Measurements from ENCODE around the gene NT5C2. TPM values are rescaled to one million over a fixed set of nuclear protein-coding genes. Genes with fewer than 3 reads are reported as not detected.

The NT5C2 gene
- total and polyA plus RNA-seq, 2 donors (not counting 3 experiments of a cell fraction or from before 2014, with no cell fraction given) = 47.2 to 69.9 TPM

DNA sequence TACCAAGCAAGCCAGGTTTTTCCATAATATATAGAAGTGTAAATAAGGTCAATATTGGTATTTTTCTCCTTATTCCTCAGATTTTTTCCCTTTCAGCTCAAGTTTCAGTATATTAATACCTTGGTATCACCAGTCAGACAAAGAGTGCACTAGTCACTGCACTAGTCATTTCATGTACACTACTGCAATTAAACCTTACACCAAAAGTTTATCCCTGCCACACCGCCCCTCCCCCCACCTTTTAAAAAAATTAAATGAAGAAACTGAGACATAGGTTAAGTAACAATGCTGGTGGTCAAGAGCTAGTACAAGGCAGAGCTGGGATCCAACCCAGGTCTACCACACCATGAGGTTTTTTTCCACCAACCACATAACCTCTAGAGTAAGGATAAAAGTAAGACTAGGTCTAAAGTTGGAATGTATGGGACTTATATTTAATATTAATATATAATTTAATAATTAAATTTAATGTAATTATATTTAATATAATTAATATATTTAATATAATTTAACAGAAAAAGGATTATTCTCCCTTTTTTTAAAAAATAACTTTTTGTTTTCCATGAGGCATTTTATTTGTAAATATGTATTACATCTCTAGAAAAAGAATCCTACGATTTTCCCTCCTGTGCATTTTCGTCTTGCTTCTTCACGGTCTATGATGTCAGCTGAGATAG is 68.5 kb downstream of the NT5C2 start:
- no peak for DNase-seq (ENCODE audit: low read depth, low spot score)
- no TSS peak for BruUV-seq (replicated peaks)
- H3K36me3 ChIP-seq (ENCODE audit: control insufficient read depth in 2 of 2, extremely low read depth in 1 of 2, insufficient read depth in 2 of 2, low read length in 2 of 2) = peaks cover 3 to 6% of the 10 kb centered on the region in 2 experiments
- no peaks in the 10 kb centered on the region for H3K4me1 ChIP-seq (ENCODE audit: control insufficient read depth, extremely low read depth, insufficient read depth, low read length)
- CTCF ChIA-PET = interaction anchor here (1.0 to 6.4 kb wide), 2 partner anchors 20 to 120 kb away, joined by 3 to 40 read pairs; no protein-coding TSS in a partner anchor
- no peak overlapping the region for H3K4me2 ChIP-seq (ENCODE audit: insufficient read depth, low read length)
- H2AFZ ChIP-seq (ENCODE audit: low read depth, low read length) = no peak overlapping the region
- H4K20me1 ChIP-seq (replicated peaks; ENCODE audit: control insufficient read depth, extremely low read depth, insufficient read depth, low read length) = no peaks in the 10 kb centered on the region
- H3K27ac ChIP-seq (ENCODE audit: insufficient read depth, low read depth, low read length) = no peak overlapping the region
- no peak overlapping the region for H3K9ac ChIP-seq (replicated peaks; ENCODE audit: extremely low read depth, insufficient read depth, low read length)
- TF ChIP-seq GATA2 (IDR thresholded peaks at IDR 0.05; ENCODE audit: insufficient read depth, insufficient read length, low read depth, low read length) = no peak
- no peak overlapping the region for H3K4me3 ChIP-seq (replicated peaks in 1 of 3; ENCODE audit: insufficient read depth in 1 of 3, low read depth in 1 of 3, low read length in 3 of 3)
- dilution Hi-C loops (cut with MboI; ENCODE audit: extremely low pct_ligation_motif_present, low sequenced_read_pairs) = no loop called here
- H3K9me3 ChIP-seq (replicated peaks; ENCODE audit: control insufficient read depth, insufficient read depth, low read length) = no peaks in the 10 kb centered on the region
- FAIRE-seq = no peak
- H3K27me3 ChIP-seq (ENCODE audit: control insufficient read depth in 2 of 2, insufficient read depth in 2 of 2, low read length in 2 of 2) = no peaks in the 10 kb centered on the region
- peaks cover 2% of the 10 kb centered on the region for H3K79me2 ChIP-seq (ENCODE audit: control insufficient read depth, insufficient read depth, low read length)
- no peaks in the 10 kb centered on the region for H3K9me1 ChIP-seq (replicated peaks; ENCODE audit: control insufficient read depth, extremely low read depth, insufficient read depth, low read length)
- POLR2A ChIA-PET = no interaction called here
- intact Hi-C loops (cut with micrococcal nuclease) = no loop called here

DNA sequence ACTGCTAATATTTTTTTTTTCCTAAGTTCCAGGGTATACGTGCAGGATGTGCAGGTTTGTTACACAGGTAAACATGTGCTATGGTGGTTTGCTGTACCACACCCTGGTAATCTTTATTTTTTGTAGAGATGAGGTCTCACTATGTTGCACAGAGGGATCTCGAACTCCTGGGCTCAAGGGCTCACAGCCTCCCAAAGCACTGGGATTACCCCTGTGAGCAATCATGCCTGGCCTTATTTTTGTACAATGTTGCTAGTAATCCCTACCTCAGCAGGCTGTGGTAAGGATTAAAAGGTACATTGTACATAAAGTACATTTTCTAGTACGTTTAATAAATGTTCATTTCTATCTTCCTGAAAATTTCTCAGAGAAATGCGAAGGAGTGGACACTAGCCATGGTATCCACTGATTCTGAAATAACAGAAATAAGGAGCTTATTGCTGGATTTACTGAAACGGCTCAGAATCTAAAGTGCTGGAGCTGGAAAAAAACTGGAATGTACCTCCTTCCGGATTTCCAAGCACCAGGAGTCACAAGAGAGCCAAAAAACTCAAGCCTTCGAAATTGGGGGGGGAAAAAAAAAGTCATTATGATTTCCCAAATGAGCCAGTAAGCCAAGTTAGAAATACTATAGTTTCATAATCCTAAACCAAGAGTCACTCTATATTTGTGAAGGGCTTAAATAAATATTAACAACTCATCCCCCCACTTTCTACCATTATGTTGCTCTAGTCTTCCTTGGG is 69.6 kb downstream of the NT5C2 start:
- Histone ChIP-seq H3K27ac (ENCODE audit: insufficient read depth, low read depth, low read length) (no peak overlapping the region), H3K27me3 (ENCODE audit: control insufficient read depth in 2 of 2, insufficient read depth in 2 of 2, low read length in 2 of 2) (no peaks in the 10 kb centered on the region), H3K9ac (replicated peaks; ENCODE audit: extremely low read depth, insufficient read depth, low read length) (no peak overlapping the region), H3K4me2 (ENCODE audit: insufficient read depth, low read length) (no peak overlapping the region), H3K9me3 (replicated peaks; ENCODE audit: control insufficient read depth, insufficient read depth, low read length) (no peaks in the 10 kb centered on the region), H3K4me3 (replicated peaks in 1 of 3; ENCODE audit: insufficient read depth in 1 of 3, low read depth in 1 of 3, low read length in 3 of 3) (no peak overlapping the region), H3K36me3 (ENCODE audit: control insufficient read depth in 2 of 2, extremely low read depth in 1 of 2, insufficient read depth in 2 of 2, low read length in 2 of 2) (peaks cover 3 to 6% of the 10 kb centered on the region in 2 experiments), H3K4me1 (ENCODE audit: control insufficient read depth, extremely low read depth, insufficient read depth, low read length) (no peaks in the 10 kb centered on the region), H3K79me2 (ENCODE audit: control insufficient read depth, insufficient read depth, low read length) (peaks cover 2% of the 10 kb centered on the region), H2AFZ (ENCODE audit: low read depth, low read length) (no peak overlapping the region), H4K20me1 (replicated peaks; ENCODE audit: control insufficient read depth, extremely low read depth, insufficient read depth, low read length) (no peaks in the 10 kb centered on the region), H3K9me1 (replicated peaks; ENCODE audit: control insufficient read depth, extremely low read depth, insufficient read depth, low read length) (no peaks in the 10 kb centered on the region)
- dilution Hi-C loops (cut with MboI; ENCODE audit: extremely low pct_ligation_motif_present, low sequenced_read_pairs) (no loop called here), intact Hi-C loops (cut with micrococcal nuclease) (no loop called here)
- no peak for TF ChIP-seq POLR2A (IDR thresholded peaks at IDR 0.05; ENCODE audit: low read depth, low read length)
- TF ChIP-seq FOS (IDR thresholded peaks at IDR 0.05; ENCODE audit: borderline replicate concordance, insufficient read depth, low read length) = no peak
- TF ChIP-seq GATA2 (IDR thresholded peaks at IDR 0.05; ENCODE audit: insufficient read depth, insufficient read length, low read depth, low read length) = no peak
- TF ChIP-seq, protein P1, sequence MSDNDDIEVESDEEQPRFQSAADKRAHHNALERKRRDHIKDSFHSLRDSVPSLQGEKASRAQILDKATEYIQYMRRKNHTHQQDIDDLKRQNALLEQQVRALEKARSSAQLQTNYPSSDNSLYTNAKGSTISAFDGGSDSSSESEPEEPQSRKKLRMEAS (IDR thresholded peaks at IDR 0.05; ENCODE audit: insufficient read depth, insufficient read length) = no peak
- TF ChIP-seq EZH2 (IDR thresholded peaks at IDR 0.05; ENCODE audit: borderline replicate concordance, low read depth, low read length, severe bottlenecking) = no peak
- TF ChIP-seq, protein P2, sequence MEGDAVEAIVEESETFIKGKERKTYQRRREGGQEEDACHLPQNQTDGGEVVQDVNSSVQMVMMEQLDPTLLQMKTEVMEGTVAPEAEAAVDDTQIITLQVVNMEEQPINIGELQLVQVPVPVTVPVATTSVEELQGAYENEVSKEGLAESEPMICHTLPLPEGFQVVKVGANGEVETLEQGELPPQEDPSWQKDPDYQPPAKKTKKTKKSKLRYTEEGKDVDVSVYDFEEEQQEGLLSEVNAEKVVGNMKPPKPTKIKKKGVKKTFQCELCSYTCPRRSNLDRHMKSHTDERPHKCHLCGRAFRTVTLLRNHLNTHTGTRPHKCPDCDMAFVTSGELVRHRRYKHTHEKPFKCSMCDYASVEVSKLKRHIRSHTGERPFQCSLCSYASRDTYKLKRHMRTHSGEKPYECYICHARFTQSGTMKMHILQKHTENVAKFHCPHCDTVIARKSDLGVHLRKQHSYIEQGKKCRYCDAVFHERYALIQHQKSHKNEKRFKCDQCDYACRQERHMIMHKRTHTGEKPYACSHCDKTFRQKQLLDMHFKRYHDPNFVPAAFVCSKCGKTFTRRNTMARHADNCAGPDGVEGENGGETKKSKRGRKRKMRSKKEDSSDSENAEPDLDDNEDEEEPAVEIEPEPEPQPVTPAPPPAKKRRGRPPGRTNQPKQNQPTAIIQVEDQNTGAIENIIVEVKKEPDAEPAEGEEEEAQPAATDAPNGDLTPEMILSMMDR (IDR thresholded peaks at IDR 0.05; ENCODE audit: extremely low read depth in 1 of 2, insufficient read depth in 1 of 2, low read depth in 1 of 2, low read length in 2 of 2) = no peak
- TF ChIP-seq POLR2AphosphoS5 (IDR thresholded peaks at IDR 0.05; ENCODE audit: insufficient read depth, low read depth, low read length) = no peak
- no peak for TF ChIP-seq MYC (IDR thresholded peaks at IDR 0.05; ENCODE audit: low read depth, low read length)
- no peak for TF ChIP-seq JUN (IDR thresholded peaks at IDR 0.05; ENCODE audit: borderline replicate concordance, insufficient read depth, insufficient read length, low read depth)
- no TSS peak for BruUV-seq (replicated peaks)
- DNase-seq (ENCODE audit: low read depth, low spot score) = no peak
- CTCF ChIA-PET = interaction anchor here (6.4 kb wide), 1 partner anchor 121 kb away, joined by 40 read pairs; no protein-coding TSS in a partner anchor
- POLR2A ChIA-PET = no interaction called here
- no peak for FAIRE-seq

All from endothelial cell of umbilical vein (primary cell).